Measurements from ENCODE around the gene HHEX.

GRCh38 chr10:92688573-92688926, 1.2 kb upstream of the HHEX start:
- TF ChIP-seq MAZ (IDR thresholded peaks at IDR 0.05; ENCODE audit: borderline replicate concordance, low read depth, low read length): no peak
- TF ChIP-seq CTCF (conservative IDR thresholded peaks at IDR 0.05; ENCODE audit: low read depth, low read length): no peak
- TF ChIP-seq FOS (IDR thresholded peaks at IDR 0.05; ENCODE audit: low read depth, low read length): no peak
- no peak for TF ChIP-seq RFX5 (IDR thresholded peaks at IDR 0.05; ENCODE audit: low read depth, low read length)
- TF ChIP-seq MXI1 (IDR thresholded peaks at IDR 0.05; ENCODE audit: borderline replicate concordance, low read depth, low read length): no peak
- no peak for TF ChIP-seq POLR2A (IDR thresholded peaks at IDR 0.05; ENCODE audit: low read depth, low read length)
